AG08395 (cell line): Measurements from ENCODE around the gene SLC7A10.
"Not testable (repeated sequence)": the region's sequence is repeated elsewhere in the genome, so short reads cannot be mapped to it uniquely, and the experiment has no call there.

Experiments used
- DNase-seq: peaks from one replicate; pipeline ENCODE4 v3.0.0; 2012; ENCODE audit warnings: mixed read lengths, low spot score

SLC7A10 gene

DNA sequence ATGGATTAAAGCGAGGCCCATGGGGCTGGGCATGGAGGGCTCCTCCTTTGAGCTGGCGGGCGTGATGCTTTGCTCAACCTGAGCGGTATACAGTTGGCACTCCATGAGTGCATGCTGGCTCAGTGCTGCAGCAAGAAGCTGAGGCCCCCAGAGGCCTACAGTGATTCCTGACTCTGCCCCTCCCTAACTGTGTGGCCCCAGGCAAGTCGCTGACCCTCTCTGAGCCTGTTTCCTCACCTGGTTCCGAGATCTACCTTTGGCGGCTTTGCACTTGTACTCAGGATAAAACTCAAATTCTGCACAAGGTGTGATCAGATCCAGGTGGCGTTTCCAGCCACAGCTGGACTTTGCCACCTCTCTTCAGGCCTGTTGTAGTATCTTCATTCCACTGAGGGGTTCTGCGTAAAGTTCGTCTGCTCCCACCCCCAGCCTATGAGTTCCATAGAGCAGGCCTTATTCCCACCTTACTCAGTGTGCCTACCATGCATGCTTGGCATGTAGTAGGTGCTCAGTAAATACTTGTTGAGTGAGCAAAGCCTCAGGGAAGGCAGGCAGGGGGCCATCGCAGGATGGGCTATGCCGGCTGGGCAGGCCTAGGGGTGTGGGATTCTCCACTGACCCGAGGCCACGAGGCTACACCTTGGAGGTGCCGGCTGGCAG, 23.6 kb downstream of the SLC7A10 start:
- DNase-seq: no peak

DNA sequence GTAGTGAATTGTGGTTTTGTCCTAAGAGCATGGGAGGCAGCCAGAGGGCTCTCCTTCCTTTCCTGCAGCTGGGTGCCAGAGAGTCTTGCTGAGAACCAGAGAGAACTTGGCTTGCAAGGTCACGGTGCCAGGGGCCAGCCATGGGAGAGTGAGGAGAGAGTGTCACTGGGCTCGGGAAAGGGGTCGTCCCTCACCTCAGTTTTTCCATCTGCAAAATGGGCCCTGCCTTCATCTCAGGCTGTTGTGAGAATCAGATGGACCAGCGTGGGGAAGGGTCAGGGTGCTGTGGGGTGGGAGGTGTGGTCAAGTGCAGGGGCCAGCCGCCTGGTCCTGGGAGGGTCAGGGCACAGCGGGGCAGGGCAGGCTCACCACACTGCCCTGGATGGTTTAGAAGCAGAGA, 24.2 kb downstream of the SLC7A10 start:
- no peak for DNase-seq

DNA sequence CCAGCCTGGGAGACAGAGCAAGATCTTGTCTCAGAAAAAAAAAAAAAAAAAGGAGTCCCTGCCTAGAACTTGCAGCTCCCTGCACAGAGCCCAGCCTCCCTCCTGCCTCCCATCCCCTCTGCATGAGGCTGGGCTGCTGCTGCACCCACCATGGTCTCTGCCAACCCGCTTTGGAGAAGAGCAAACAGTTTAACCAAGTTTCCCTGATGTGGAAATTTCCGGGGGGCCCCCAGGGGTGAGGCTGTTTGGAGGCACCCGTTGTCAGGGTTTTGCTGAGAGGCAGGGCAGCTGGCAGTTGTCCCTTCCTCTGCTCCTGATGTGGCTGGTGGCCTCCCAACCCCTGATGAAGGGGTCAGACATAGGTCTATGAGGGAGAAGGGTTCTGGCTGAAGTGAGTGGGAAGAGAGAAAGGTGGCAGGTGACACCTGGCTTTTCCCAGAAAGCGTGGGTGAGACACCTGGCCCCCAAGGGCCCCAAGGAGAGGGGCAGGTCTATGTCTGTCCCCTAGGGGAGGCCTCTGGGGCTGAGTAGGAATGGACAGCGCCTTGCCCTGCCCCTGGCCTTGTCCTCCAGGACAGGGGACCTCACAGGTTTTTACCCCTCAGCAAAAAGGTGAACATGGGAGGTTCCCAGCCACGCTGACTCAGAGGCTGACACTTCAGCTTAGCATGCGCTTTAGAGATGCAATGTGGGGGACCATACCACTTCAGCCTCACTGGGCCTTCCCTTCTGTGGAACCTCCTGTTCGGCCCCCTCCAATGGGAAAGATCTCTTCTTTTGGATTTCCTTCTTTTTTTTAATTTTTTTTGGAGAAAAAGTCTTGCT, 26.0 kb downstream of the SLC7A10 start:
- no peak for DNase-seq

DNA sequence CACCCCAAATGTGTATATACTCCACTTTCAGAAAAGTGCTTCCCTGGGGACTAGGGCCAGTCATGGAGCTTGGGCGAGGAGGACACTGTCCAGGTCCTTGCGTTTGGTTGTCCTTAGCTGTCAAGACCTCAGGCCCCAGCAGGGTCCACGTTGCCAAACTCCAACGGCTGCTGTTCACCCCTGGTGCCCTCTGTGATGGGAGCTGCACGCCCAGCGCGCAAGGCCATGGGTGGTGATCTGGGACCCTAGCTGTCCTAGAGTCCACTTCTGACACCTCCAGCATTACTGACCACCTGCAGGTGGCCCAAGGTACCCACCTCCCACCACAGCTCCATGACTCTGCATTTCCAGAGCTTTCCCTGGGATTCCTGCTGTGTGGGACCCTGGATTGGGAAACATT, 27.5 kb downstream of the SLC7A10 start:
- DNase-seq: no peak

DNA sequence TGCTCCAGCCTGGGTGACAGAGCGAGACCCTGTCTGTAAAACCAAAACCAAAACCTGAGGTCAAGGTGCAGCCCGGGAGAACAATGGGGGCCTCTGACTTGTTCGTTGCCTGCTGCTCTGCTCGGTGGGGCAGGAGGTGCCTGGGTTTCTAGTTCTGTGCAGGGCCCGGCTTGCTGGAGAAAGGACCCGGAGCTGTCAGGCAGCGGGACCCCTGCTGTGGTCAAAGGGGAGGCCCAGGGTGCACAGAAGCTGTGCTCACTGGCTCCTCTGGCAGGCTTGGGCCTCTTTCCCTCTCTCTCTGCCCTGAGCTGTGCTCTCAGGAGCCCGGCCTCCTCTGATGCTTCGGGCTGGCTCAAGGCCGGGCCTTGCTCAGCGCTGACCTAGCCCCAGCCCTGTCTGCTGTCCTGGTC, 28.1 kb downstream of the SLC7A10 start:
- no peak for DNase-seq

DNA sequence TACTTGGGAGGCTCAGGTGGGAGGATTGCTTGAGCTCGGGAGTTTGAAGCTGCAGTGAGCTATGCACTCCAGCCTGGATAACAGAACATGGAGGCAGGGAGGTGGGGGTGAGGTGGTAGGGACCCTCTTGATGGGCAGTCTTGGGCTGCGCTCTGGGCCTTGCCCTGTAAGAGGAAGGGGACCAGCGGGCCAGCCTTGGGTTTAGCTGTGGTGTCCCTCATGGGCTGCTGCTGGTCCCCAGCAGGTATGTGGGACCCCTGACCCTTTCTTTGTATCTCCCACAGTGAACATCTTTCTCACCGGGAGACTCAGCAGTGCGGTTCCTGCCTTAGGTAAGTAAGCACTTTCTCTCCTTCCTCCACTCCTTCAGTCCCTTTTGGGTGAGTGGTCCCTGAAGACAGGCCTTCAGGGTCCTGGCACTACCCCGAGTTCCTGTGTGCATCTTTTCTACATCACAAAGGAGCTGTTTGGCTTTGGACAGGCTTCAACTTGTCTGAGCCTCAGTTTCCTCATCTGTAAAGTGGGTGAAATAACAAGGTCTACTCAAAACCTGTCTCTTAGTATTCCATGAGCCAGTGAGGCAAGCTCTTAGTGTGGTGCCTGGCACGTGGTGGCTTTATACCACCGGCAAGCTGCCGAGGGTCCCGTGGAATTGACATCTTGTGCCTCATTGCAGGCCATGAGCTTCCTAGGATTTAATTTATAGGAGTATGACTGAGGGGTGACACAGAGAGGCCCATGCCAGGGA, 29.0 kb downstream of the SLC7A10 start:
- no peak for DNase-seq

DNA sequence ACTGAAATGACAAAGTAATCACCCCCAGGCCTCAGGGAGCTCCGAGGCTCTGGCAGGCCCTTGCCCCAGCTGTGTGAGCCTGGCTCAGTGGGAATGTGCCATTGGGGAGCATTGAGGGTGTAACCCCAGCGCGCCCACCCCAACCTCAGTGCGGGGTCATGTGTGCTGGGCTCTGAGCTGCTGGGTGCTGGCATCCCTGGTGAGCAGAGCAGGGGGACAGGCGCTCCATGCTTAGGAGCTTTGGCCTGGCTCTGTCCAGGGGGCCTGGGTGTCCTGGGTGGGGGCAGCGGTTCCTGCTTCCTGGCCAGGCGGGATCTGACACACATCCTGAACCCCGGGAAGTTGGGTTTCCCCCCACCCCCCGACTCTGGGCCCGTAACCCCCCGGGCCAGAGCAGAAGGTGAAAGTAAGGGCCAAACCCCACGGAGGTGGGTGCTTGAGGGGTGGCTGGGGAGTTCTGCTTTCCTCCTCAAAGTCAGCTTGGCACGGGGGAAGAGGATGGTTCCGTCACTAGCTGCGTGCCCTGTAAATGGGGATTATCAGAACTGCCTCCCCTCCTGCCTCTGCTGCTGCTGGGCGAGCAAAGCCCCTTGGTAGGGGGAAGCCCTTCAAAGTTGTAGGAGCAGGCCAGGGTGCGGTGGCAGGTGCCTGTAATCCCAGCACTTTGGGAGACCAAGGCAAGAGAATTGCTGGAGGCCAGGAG, 29.9 kb downstream of the SLC7A10 start:
- DNase-seq: no peak

DNA sequence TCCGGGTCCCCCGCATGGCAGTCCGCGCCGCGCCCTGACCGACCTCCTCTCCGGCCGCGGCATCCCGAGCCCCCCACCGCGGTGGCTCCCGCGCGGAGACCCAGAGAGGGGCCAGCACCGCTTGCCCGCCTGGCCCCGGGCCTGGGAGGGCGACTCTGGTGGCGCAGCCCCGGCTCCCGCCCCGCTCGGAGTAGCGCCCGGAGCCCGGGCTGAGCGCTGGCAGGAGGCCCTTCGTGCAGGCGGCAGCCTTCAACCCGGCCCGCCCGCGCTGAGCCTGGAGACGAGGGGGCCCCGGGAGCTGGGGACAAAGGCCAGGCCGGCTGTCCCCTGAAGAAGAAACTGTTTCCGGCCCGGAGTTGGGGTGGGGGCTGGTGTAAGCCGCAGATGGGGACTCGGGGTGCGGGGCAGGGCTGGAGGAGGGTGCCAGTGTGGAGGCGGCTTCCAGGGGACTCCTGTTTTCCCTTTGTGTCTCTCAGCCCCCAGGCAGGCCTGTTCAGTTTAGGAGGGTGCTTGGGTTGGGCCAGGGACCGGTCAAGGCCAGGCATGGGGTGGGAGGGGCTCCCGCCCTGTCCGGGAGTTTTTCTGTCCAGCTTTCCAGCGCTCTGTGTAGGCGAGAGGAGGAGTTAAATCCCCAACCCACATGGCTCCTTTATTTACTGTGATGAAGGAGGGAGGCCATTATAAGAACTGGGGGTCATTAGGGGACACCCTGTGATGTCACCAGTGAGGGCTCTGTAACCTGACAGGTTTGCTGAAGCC, 30.6 kb downstream of the SLC7A10 start:
- peak; percentile 75 for DNase-seq

DNA sequence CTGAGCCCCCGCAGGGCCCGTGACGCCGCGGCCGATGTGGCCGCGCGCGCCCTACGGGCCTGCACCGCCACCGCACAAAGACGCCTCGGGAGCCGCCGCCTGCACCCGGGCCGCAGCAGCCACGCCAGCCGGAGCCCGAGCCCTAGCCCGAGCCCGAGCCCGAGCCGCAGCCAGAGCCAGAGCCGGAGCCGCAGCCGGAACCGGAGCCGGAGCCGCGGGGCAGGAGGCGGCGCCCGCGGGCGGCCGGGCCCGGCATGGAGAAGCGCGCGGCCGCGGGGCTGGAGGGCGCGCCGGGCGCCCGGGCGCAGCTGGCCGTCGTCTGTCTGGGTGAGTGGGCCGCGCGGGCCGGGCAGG, 31.1 kb downstream of the SLC7A10 start:
- DNase-seq: peak; percentile 30

DNA sequence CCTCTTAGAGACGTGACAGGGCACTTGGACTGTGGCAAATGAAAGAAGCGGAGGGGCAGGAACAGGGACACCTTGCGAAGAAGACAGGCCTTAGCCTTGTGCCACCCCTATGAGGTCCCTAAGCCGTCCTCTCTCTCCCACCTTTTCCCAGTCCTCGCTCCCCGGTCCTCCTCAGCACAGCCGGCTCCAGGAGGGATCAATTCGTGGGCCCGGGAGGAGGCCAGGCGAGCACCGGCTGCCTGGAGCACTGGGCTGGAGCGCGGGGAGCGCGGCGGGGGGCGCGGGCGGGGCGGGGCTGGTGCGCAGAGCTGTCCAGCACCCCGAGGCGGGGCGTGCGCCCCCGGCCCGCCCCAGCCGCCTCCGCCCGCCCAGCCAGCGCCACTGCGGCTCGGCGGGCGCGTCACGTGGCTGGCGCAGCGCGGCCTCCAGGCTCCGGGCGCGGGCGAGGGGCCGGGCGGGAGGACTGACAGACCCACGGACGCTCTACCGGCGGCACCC, 31.7 kb downstream of the SLC7A10 start, which contains the start of gene LRP3:
Gene LRP3 (plus strand): TSS at position 466 of the 498 bp plus-strand sequence. CDS start 456 bp downstream, outside the sequence.
- DNase-seq: peak; percentile 53

DNA sequence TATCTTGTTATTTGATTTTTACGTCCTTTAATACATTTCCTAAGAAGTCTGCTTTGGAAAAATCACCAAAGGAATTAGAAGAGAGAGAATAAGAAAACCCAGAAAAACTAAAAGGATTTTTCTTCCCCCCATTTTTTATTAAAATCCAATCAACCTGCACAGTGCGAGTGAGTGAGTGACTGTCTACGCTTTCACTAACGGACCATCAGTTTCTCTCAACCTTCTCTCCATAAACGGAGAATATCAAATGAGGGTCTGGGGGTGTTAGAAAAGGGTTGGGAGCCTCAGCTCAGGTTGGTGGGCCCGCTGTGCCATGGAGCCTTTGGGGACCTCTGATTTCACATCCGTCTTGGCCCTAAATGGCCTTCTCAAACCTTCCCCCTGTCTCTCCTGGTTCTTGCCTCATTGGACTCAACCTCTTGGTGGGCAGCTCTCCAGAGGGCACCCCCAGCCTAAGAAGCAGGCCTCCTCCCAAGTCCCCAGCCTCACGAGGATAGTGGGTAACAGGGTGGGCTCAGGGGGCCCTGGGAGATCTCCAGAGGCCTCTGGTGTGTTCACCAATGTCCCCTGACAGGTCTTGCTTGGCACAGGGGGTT, 32.3 kb downstream of the SLC7A10 start:
- no peak for DNase-seq

DNA sequence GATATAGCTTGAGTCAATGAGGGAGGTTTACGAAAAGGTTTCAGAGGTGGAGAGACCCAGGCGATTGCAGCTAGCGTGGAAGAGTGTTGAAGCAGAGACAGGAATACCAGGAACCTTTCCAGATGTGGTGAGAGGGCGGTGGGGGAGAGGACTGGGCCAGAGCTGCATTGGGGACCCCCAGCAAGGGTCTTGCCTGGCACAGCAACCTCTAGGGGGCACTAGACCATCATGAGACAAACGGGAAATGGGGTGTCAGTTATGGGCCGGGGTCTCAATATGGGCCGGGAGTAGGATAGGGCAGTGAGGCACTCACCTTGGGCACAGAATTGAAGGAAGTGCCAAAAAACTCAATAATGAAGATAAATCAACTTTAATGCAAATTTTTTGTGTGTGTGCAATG, 33.6 kb downstream of the SLC7A10 start:
- no peak for DNase-seq

DNA sequence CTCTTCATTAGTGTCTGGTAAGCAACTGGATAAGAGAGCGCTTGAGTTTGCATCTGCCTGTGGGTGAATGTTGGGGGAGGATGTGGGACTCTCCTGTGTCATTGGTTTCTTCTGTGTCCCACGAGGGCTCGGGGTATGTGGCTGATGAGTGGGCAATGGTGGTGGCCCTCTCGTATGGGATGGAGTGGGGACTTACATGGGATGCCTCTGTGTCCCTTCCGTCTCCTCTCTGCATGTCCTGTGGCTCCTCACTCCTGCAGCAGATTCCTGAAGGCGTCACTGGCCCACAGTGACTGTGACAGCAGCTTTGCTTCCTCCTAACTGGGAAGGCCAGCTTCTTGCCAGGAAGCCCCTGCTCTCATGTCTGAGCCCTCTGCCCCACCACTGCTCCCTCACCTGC, 34.1 kb downstream of the SLC7A10 start:
- no peak for DNase-seq

DNA sequence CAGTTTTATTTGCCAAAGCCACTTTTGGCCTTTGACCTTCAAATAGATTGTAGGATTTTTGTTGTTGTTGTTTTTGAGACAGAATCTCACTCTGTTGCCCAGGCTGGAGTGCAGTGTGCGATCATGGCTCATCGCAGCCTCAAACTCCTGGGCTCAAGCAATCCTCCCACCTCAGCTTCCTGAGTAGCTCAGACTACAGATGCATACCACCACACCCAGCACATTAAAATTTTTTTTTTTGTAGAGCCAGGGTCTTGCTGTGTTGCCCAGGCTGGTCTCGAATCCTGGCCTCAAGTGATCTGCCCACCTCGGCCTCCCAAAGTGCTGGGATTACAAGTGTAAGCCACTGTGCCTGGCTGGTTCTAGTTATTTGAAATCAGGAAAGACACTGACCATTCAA, 34.6 kb downstream of the SLC7A10 start:
- DNase-seq: not testable (repeated sequence)

DNA sequence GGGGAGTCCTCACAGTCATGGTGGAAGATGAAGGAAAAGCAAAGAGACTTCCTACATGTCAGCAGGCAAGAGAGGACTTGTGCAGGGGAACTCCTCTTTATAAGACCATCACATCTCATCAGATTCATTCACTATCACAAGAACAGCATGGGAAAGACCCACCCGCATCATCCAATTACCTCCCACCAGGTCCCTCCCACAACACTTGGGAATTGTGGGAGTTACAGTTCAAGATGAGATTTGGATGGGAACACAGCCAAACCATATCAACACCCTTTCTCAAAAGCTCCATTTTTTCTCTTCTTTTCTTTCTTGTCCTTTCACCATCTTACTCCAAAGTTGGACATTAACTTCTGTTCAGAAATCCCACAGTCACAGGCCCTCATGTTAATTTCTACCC, 36.2 kb downstream of the SLC7A10 start:
- DNase-seq: no peak

DNA sequence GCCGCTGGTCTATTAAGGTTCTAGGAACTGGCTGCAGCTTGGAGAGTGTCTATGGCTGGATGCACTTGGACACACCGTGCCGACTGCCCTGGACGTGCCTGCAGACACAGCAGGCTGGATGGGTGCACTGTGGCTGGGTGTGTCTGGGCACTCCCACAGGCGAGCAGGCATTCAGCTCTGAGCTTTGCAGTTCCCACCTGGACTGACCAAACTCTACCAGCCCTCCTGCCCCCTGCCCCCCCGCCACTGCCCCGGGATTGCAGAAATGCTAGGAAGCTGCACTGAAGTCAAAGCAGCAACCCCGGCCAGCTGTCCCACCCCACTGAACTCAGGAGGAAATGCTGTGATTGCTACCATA, 38.5 kb downstream of the SLC7A10 start:
- no peak for DNase-seq

DNA sequence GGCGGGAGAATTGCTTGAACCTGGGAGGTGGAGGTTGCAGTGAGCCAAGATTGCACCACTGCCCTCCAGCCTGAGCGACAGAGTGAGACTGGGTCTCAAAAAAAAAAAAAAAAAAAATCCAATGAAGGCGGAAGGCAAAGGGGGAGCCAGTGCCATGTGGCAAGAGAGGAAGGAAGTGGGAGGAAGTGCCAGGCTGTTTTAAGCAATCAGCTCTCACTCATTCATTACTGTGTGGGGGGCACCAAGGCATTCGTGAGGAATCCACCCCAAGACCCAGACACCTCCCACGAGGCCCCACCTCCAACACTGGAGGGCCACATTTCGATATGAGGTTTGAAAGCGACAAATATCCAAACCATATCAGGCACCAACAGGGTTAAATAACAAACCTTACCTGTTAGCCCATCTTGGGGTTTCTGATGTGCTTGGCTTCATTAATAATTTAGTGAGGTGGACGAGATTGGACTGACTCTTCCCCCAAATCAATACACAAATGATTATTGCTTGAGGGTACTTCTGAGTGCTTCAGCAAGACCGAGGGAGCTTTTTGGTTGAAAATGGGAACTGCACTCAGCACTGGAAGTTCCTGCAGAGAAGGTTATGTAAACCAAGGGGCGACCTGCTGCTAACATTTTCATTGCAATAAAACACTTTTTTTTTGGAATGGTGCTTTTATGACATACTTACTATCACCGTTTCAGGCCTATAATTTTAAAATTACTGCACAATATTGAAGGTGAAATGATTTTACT, 39.0 kb downstream of the SLC7A10 start:
- no peak for DNase-seq

DNA sequence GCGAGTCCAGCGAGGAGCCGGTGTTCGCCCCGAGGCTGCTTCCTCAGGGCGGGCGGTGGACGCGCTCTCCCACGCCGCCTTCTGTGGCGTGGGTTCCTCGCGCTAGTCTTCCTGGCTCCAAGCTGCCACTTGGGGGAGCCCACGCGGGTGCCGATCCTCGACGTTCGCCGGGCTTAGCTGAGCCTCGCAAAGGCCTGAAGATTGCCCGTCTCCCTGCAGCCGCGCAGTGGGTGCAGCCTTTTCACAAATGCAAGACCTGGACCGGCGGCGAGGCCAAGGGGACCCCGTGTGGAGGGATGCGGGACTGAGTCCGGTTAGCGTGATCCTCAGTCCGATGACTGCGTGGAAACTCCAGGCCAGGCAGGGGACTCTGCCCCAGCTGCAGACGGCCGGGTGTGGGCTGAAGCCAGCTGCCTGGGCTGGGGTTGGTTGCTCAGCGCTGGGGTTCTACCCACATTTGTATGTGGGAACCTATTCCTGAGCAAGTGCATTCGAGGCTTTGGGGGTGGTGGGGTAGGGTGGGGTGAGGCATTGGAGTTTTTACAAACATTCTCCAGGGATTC, 48.2 kb downstream of the SLC7A10 start:
- DNase-seq: peak; percentile 45

DNA sequence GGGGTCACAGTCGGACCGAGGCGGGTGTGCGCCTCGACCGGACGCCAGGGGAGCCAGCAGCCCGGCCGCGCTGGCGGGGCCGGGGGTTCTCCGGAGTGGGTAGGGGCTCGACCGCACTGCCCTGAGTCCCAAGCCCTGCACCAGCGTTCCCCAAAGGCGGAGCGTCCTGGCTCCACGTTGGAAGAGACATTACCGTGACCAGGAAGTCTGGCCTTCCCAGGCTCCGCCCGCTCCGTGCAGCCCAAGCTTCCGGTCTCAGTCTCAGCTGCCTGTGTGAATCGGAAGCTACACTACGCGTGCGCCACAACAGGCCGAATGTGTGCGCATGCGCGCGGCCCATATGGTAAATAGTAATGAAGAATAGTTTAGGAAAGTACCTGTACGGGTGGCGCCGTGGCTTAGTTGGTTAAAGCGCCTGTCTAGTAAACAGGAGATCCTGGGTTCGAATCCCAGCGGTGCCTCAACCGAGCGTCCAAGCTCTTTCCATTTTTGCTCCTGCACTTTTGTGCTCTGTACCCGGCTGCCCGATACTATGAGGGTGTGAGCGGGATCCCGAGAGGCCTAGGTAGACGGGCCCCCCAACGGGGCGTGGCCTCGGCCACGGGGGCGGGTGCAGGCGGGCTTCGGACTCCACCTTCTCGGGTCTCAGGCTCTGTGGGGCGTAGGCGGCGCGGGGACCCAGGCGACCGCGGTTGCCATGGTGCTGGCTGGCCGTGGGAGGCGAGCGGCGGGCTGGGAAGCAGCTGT, 48.8 kb downstream of the SLC7A10 start:
- DNase-seq: peak; percentile 98
